M059J (cell line): ENCODE data around the gene N4BP2L1. TPM values are rescaled to one million over a fixed set of nuclear protein-coding genes. Genes with fewer than 3 reads are reported as not detected.
A peak's percentile ranks its signal among the peaks of the same experiment; 100 is the strongest.
"Not testable (repeated sequence)": the region's sequence is repeated elsewhere in the genome, so short reads cannot be mapped to it uniquely, and the experiment has no call there.

ENCODE experiments used
- DNase-seq: peaks from one replicate; pipeline ENCODE4 v3.0.0-alpha.2; 2012; ENCODE audit warnings: low read depth
- total RNA-seq: library from RNA; depleted of rRNA; stranded (reverse); fragments of >200 nt; shearing (Covaris generic); gene quantifications from 2 replicates; pipeline ENCODE4 v1.2.3, GENCODE V29; 2014; rRNA removed

The N4BP2L1 gene
- total RNA-seq, 1 experiment from 2014 or later, result 2.1 TPM

DNA sequence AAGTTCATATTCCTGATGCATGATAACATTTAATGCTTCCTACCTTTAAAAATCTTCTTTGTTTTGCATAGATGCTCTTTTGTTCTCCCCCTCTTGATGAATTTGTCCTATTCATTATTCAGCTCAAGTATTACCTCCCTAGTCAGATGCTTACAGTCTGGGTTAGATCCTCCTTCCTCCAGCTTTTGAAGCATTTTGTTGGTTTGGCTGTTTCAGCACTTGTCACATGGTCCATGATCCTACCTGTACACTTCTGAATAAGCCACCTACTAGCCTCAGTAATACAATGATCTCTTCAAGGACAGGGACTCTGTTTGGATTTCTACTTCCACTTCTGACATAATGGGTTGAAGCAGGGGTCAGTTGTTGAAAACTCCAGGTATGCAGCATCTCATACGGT, 37.4 kb downstream of the N4BP2L1 start:
- DNase-seq, result no peak

DNA sequence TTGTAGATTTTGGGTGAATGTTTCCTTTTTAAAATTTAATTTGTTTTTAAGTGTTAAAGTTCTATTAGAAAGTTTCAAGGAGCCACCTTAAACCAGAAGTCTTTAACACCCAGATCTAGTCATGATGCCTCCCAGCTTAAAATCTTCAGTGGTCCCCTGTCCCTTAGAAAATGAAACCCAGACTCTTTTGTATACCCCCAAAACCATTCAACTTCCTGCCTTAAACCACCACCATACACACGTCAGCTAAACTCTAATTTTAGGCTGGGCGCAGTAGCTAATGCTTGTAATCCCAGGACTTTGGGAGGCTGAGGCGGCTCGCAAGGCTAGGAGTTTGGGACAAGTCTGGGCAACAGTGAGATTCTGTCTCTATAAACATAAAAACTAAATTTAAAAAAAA, 37.9 kb downstream of the N4BP2L1 start:
- no peak for DNase-seq

- DNase-seq, result no peak
These were observed 42.5 kb downstream of the N4BP2L1 start for GRCh38 chr13:32385410-32385809.

GRCh38 chr13:32384702-32385101, 43.2 kb downstream of the N4BP2L1 start:
- DNase-seq, result no peak

DNA sequence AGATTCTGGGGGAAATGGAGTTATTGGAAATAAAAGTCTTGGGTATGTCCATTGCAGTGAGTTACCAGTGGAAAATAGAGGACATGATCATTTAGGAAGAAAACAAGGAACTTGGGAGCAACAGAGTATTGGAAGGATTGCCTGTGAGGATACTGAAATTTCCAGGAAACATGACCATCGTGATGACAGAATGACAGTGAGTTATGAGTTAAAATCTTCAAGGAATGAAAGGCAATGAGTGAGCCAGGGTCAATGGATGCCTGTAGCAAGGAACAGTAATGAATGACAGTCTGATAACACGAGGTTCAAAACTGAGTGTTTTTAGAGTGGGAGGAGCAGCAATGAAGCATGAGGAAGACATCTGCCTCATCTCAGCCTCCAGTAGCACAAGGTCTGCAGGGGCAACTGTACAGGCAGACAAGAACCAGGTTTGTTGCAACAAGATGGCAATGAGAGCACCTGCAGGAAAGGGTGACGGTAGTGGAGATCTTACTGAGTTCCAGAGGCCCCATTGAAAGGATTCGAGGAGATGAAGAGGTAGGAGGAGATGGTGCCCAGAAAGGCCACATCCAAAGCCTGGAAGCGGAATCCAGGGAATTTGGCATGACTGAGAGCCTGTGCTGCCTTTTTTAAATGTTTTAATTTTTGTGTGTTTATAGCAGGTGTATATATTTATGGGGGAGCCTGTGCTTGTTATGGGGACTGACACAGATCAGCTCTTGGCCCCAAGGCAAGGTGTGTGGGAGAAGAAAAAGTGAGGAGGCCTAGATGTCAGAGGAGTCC, 43.9 kb downstream of the N4BP2L1 start:
- no peak for DNase-seq

DNA sequence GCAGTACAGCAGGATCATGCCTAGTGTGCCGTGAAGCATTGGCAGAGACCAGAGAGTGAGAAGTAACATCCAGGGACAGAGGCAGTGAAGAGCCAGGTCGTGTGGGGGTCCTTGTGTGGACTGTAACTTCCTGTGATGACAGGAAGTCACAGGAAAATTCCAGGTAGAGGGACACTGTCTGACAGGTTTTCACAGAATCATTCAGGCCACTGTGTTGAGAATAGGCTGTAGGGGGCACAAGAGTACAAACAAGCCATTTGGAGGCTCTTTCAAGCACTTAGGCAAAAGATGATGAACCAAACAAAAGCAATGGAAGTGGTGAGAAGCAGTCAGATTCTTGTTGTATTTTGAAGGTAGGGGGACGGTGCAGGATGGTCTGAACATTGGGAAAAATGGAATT, 46.4 kb downstream of the N4BP2L1 start:
- peak; percentile 9 for DNase-seq

- DNase-seq, result no peak
These were observed 49.9 kb downstream of the N4BP2L1 start for GRCh38 chr13:32378012-32378411.

DNA sequence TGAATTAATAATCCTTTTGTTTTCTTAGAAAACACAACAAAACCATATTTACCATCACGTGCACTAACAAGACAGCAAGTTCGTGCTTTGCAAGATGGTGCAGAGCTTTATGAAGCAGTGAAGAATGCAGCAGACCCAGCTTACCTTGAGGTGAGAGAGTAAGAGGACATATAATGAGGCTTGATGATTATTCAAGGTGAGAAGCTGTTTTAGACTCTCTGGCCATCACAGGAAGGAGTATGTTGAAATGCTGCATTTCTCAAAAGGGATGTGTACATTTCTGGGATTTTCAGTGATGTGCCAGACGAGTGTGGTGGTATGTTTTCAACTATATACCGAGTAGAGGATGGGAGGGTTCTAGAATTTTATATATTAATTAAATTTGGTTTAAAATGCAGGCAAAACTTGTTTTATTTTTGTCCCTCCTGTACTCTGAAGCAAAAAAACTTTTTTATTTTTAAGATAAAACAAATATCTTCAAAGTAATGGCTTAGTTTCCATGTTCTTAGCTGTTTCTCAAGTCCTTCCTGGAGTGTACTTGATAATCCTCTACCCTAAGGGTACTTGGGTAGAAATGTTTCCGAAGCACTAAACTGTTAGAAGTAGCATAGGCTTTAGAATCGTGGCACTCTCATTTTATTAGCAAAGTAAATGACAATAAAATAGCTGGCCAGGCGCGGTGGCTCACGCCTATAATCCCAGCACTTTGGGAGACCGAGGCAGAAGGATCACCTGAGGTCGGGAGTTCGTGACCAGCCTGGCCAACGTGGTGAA, 51.1 kb downstream of the N4BP2L1 start:
- no peak for DNase-seq

GRCh38 chr13:32370805-32371204, 57.1 kb downstream of the N4BP2L1 start:
- DNase-seq, result no peak

DNA sequence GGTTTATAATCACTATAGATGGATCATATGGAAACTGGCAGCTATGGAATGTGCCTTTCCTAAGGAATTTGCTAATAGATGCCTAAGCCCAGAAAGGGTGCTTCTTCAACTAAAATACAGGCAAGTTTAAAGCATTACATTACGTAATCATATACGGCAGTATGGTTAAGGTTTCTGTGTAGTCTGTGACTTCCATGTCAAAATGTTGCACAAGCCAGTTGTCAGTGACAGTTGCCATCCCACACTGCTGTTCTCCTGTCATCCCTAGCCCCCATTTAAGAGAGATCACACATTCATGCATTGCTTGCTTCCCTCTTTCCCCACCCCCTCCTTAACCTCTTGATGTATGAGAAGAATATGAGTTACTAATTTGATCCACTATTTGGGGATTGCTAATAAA, 65.4 kb downstream of the N4BP2L1 start:
- no peak for DNase-seq

GRCh38 chr13:32355935-32356334, 72.0 kb downstream of the N4BP2L1 start:
- not testable (repeated sequence) for DNase-seq

- no peak for DNase-seq
These were observed 73.9 kb downstream of the N4BP2L1 start for GRCh38 chr13:32354040-32354439.

- DNase-seq, result not testable (repeated sequence)
These were observed 77.0 kb downstream of the N4BP2L1 start for GRCh38 chr13:32350839-32351441.

Other genes with a start within 250 kb of the N4BP2L1 start
- gene ZAR1L, start 112.8 kb downstream of the N4BP2L1 start, total RNA-seq, result not detected in 2 replicates
- 8.7 and 11.4 TPM in 2 replicates for gene BRCA2, start 112.6 kb downstream of the N4BP2L1 start, total RNA-seq
- 26.5 and 31.0 TPM in 2 replicates for gene N4BP2L2, start 110.7 kb upstream of the N4BP2L1 start, total RNA-seq
- gene PDS5B, start 158.3 kb upstream of the N4BP2L1 start, total RNA-seq, result 9.1 and 22.7 TPM in 2 replicates